ENCODE results near the gene OLFM1. TPM values are rescaled to one million over a fixed set of nuclear protein-coding genes. Genes with fewer than 3 reads are reported as not detected.

OLFM1 gene
- total and polyA plus RNA-seq, 2 donors (not counting 1 experiment from before 2014, with no cell fraction given) = 0.07 TPM; not detected in 1

GRCh38 chr9:135120249-135120648 lies 32.8 kb downstream of the OLFM1 start:
- Histone ChIP-seq H2AFZ (ENCODE audit: insufficient read depth, low read depth, low read length, poor library complexity, severe bottlenecking) (no peak overlapping the region), H4K20me1 (ENCODE audit: control insufficient read depth, insufficient read depth, low read length, poor library complexity, severe bottlenecking) (no peaks in the 10 kb centered on the region), H3K27ac (ENCODE audit: low read length in 2 of 2) (no peak overlapping the region), H3K27me3 (replicated peaks in 1 of 4; ENCODE audit: control extremely low read depth in 1 of 4, control insufficient read depth in 3 of 4, insufficient read depth in 4 of 4, low read length in 3 of 4) (no peaks in the 10 kb centered on the region), H3K9me3 (ENCODE audit: control extremely low read depth in 1 of 3, control insufficient read depth in 2 of 3, insufficient read depth in 1 of 3, low read length in 2 of 3) (peaks cover 0 to 14% (median 0%) of the 10 kb centered on the region in 3 donors), H3K4me3 (ENCODE audit: control extremely low read depth in 1 of 5, extremely low read depth in 1 of 5, insufficient read depth in 1 of 5, low read depth in 2 of 5, low read length in 4 of 5) (no peak overlapping the region), H3K36me3 (replicated peaks in 1 of 2; ENCODE audit: control extremely low read depth in 1 of 2, control insufficient read depth in 1 of 2, extremely low read depth in 1 of 2, insufficient read depth in 2 of 2, low read length in 1 of 2) (no peaks in the 10 kb centered on the region), H3K9ac (ENCODE audit: low read length) (no peak overlapping the region), H3K4me2 (replicated peaks; ENCODE audit: low read depth, low read length, poor library complexity, severe bottlenecking) (no peak overlapping the region), H3K79me2 (ENCODE audit: control insufficient read depth, insufficient read depth, low read length) (no peaks in the 10 kb centered on the region), H3K4me1 (ENCODE audit: control insufficient read depth in 2 of 2, insufficient read depth in 2 of 2, low read length in 2 of 2) (no peaks in the 10 kb centered on the region)
- whole genome bisulfite sequencing (ENCODE audit: insufficient coverage) = 92% methylated on average over 21 of the region's 23 CpGs
- H3K9me3 Mint-ChIP-seq (ENCODE audit: insufficient read depth) = no peaks in the 10 kb centered on the region
- ATAC-seq (ENCODE audit: low read depth) = no peak
- CTCF ChIA-PET = no interaction called here
- TF ChIP-seq EZH2 (IDR thresholded peaks at IDR 0.05; ENCODE audit: borderline replicate concordance, insufficient read depth, low read depth, low read length, poor library complexity, severe bottlenecking) = no peak
- no peak for TF ChIP-seq CTCF (IDR thresholded peaks at IDR 0.05)
- DNase-seq = no peak
- POLR2A ChIA-PET = no interaction called here
- H3K4me1 Mint-ChIP-seq = no peaks in the 10 kb centered on the region
- no peaks in the 10 kb centered on the region for H3K27me3 Mint-ChIP-seq
- no peak overlapping the region for H3K4me3 Mint-ChIP-seq
- intact Hi-C loops (cut with micrococcal nuclease) = no loop called here
- H3K27ac Mint-ChIP-seq = no peak overlapping the region

GRCh38 chr9:135122316-135122715 lies 34.8 kb downstream of the OLFM1 start:
- Histone ChIP-seq H3K4me1 (ENCODE audit: control insufficient read depth in 2 of 2, insufficient read depth in 2 of 2, low read length in 2 of 2) (no peaks in the 10 kb centered on the region), H2AFZ (ENCODE audit: insufficient read depth, low read depth, low read length, poor library complexity, severe bottlenecking) (no peak overlapping the region), H3K9ac (ENCODE audit: low read length) (no peak overlapping the region), H4K20me1 (ENCODE audit: control insufficient read depth, insufficient read depth, low read length, poor library complexity, severe bottlenecking) (no peaks in the 10 kb centered on the region), H3K4me3 (ENCODE audit: control extremely low read depth in 1 of 5, extremely low read depth in 1 of 5, insufficient read depth in 1 of 5, low read depth in 2 of 5, low read length in 4 of 5) (no peak overlapping the region), H3K79me2 (ENCODE audit: control insufficient read depth, insufficient read depth, low read length) (no peaks in the 10 kb centered on the region), H3K9me3 (ENCODE audit: control extremely low read depth in 1 of 3, control insufficient read depth in 2 of 3, insufficient read depth in 1 of 3, low read length in 2 of 3) (peaks cover 0 to 14% (median 0%) of the 10 kb centered on the region in 3 donors), H3K27ac (ENCODE audit: low read length in 2 of 2) (no peak overlapping the region), H3K4me2 (replicated peaks; ENCODE audit: low read depth, low read length, poor library complexity, severe bottlenecking) (no peak overlapping the region), H3K36me3 (replicated peaks in 1 of 2; ENCODE audit: control extremely low read depth in 1 of 2, control insufficient read depth in 1 of 2, extremely low read depth in 1 of 2, insufficient read depth in 2 of 2, low read length in 1 of 2) (no peaks in the 10 kb centered on the region), H3K27me3 (replicated peaks in 1 of 4; ENCODE audit: control extremely low read depth in 1 of 4, control insufficient read depth in 3 of 4, insufficient read depth in 4 of 4, low read length in 3 of 4) (no peaks in the 10 kb centered on the region)
- intact Hi-C loops (cut with micrococcal nuclease) = no loop called here
- Mint-ChIP-seq H3K9me3 (ENCODE audit: insufficient read depth) (no peaks in the 10 kb centered on the region), H3K27me3 (no peaks in the 10 kb centered on the region), H3K4me1 (no peaks in the 10 kb centered on the region), H3K27ac (no peak overlapping the region), H3K4me3 (no peak overlapping the region)
- no peak for ATAC-seq (ENCODE audit: low read depth)
- DNase-seq = no peak
- POLR2A ChIA-PET = no interaction called here
- no peak for TF ChIP-seq EZH2 (IDR thresholded peaks at IDR 0.05; ENCODE audit: borderline replicate concordance, insufficient read depth, low read depth, low read length, poor library complexity, severe bottlenecking)
- TF ChIP-seq CTCF (IDR thresholded peaks at IDR 0.05) = no peak
- 83% methylated on average over 12 of the region's 12 CpGs for WGBS (ENCODE audit: insufficient coverage)
- CTCF ChIA-PET = no interaction called here
